HepG2 (cell line): ENCODE data around the gene ATP10A. TPM values are rescaled to one million over a fixed set of nuclear protein-coding genes. Genes with fewer than 3 reads are reported as not detected.

Experiments used
- ATRX ChIP-seq: sonication (generic); formaldehyde crosslinking; IDR thresholded peaks from 2 replicates; pipeline ENCODE4 v1.4.0; 2020; ENCODE audit warnings: missing genetic modification reagents, borderline replicate concordance
- HOXA3 ChIP-seq: sonication (generic); formaldehyde crosslinking; IDR thresholded peaks from 2 replicates; pipeline ENCODE4 v1.5.0; 2020; ENCODE audit warnings: missing genetic modification reagents
- RAD51 ChIP-seq: fragments of 450-650 bp; IDR thresholded peaks from 2 replicates; pipeline ENCODE4 v1.6.1; 2016; ENCODE audit warnings: borderline replicate concordance
- ZNF138 ChIP-seq: sonication (generic); formaldehyde crosslinking; IDR thresholded peaks from 2 replicates; pipeline ENCODE4 v1.5.0; 2020; ENCODE audit warnings: mild to moderate bottlenecking, low read depth, missing genetic modification reagents
- ZNF260 ChIP-seq: sonication (generic); formaldehyde crosslinking; IDR thresholded peaks from 2 replicates; pipeline ENCODE4 v1.4.0; 2020; ENCODE audit warnings: missing genetic modification reagents, low read depth, mild to moderate bottlenecking, borderline replicate concordance
- ZNF644 ChIP-seq: IDR thresholded peaks from 2 replicates; pipeline ENCODE4 v1.6.1; 2016; ENCODE audit warnings: low read depth
- polyA plus RNA-seq, 8 experiments: library from polyadenylated mRNA; depleted of rRNA in 3 of 8; stranded (reverse) in 7 of 8; unstranded in 1 of 8; fragments of >200 nt; fragmentation: Illumina TruSeq in 4 of 8; extraction: Trizol in 4 of 8; gene quantifications; 2 replicates each; pipeline versions ENCODE4 v1.2.1 to v1.2.3, GENCODE V29; 2011 to 2016; ENCODE audit warnings: low read depth in 4 of 8, missing spikeins in 1 of 8, mixed read lengths in 1 of 8; ENCODE audit not compliant: insufficient read depth in 1 of 8
- total RNA-seq, 5 experiments: library from RNA; depleted of rRNA; stranded (reverse); fragments of >200 nt; fragmentation: Illumina TruSeq; extraction: Trizol; gene quantifications; 2 replicates each; pipeline ENCODE4 v1.2.3, GENCODE V29; 2016; ENCODE audit warnings: low read depth in 1 of 5
- TF ChIP-seq, protein P1 (sequence below): sonication (generic); formaldehyde crosslinking; IDR thresholded peaks from 2 replicates; pipeline ENCODE4 v1.4.0; 2020; ENCODE audit warnings: mild to moderate bottlenecking, missing genetic modification reagents, borderline replicate concordance
- TF ChIP-seq, protein P2 (sequence below): sonication (generic); formaldehyde crosslinking; conservative IDR thresholded peaks from 2 replicates; pipeline ENCODE4 v1.8.0; 2022; ENCODE audit warnings: mild to moderate bottlenecking, moderate library complexity, missing genetic modification reagents

The ATP10A gene
- total and polyA plus RNA-seq, 2 of the 13 experiments (the other 11 are each of a cell fraction or from before 2014, with no cell fraction given), result 0.58 to 4.2 TPM

DNA sequence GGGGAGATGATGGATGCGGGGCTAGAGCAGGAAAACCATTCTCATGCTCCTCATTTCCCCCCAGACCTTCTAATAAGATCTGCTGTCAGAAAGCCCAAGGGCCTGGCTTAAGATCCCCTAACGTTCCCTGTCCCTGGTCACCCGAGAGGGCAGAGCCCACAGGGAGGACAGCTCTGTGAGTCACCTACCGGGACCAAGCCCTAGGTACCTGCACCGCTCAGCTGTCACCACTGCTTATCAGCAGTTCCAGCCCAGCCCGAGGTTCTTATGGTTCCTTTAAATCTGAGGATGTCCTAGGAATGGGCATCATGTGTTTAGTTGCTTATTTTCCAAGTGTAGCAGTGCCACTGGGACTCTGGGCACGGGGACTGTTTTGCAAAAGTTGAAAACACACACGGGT is 53.0 kb downstream of the ATP10A start (continued):
- TF ChIP-seq, protein P1, sequence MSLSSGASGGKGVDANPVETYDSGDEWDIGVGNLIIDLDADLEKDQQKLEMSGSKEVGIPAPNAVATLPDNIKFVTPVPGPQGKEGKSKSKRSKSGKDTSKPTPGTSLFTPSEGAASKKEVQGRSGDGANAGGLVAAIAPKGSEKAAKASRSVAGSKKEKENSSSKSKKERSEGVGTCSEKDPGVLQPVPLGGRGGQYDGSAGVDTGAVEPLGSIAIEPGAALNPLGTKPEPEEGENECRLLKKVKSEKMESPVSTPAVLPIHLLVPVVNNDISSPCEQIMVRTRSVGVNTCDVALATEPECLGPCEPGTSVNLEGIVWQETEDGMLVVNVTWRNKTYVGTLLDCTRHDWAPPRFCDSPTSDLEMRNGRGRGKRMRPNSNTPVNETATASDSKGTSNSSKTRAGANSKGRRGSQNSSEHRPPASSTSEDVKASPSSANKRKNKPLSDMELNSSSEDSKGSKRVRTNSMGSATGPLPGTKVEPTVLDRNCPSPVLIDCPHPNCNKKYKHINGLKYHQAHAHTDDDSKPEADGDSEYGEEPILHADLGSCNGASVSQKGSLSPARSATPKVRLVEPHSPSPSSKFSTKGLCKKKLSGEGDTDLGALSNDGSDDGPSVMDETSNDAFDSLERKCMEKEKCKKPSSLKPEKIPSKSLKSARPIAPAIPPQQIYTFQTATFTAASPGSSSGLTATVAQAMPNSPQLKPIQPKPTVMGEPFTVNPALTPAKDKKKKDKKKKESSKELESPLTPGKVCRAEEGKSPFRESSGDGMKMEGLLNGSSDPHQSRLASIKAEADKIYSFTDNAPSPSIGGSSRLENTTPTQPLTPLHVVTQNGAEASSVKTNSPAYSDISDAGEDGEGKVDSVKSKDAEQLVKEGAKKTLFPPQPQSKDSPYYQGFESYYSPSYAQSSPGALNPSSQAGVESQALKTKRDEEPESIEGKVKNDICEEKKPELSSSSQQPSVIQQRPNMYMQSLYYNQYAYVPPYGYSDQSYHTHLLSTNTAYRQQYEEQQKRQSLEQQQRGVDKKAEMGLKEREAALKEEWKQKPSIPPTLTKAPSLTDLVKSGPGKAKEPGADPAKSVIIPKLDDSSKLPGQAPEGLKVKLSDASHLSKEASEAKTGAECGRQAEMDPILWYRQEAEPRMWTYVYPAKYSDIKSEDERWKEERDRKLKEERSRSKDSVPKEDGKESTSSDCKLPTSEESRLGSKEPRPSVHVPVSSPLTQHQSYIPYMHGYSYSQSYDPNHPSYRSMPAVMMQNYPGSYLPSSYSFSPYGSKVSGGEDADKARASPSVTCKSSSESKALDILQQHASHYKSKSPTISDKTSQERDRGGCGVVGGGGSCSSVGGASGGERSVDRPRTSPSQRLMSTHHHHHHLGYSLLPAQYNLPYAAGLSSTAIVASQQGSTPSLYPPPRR (CRISPR knock-in tag), result no peak
- no peak for TF ChIP-seq ZNF644 (CRISPR knock-in tag)
- TF ChIP-seq ATRX (CRISPR knock-in tag), result no peak
- TF ChIP-seq ZNF138 (CRISPR knock-in tag), result no peak
- no peak for TF ChIP-seq HOXA3
- no peak for TF ChIP-seq RAD51
- TF ChIP-seq, protein P2, sequence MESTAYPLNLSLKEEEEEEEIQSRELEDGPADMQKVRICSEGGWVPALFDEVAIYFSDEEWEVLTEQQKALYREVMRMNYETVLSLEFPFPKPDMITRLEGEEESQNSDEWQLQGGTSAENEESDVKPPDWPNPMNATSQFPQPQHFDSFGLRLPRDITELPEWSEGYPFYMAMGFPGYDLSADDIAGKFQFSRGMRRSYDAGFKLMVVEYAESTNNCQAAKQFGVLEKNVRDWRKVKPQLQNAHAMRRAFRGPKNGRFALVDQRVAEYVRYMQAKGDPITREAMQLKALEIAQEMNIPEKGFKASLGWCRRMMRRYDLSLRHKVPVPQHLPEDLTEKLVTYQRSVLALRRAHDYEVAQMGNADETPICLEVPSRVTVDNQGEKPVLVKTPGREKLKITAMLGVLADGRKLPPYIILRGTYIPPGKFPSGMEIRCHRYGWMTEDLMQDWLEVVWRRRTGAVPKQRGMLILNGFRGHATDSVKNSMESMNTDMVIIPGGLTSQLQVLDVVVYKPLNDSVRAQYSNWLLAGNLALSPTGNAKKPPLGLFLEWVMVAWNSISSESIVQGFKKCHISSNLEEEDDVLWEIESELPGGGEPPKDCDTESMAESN (CRISPR knock-in tag), result no peak
- no peak for TF ChIP-seq ZNF260 (CRISPR knock-in tag)
